OCI-LY3 (cell line): ENCODE data around the gene NACC1.

Source experiments
- CTCF ChIP-seq: fragments of 200-600, 300-600 bp; sonication (generic); IDR thresholded peaks from 2 replicates; pipeline ENCODE4 v1.5.1; 2014; ENCODE audit warnings: antibody characterized with exemption, low read length, low read depth
- EZH2phosphoT487 ChIP-seq: fragments of 200-600 bp; shearing (Covaris generic); IDR thresholded peaks from 2 replicates; pipeline ENCODE4 v1.6.1; 2018; ENCODE audit warnings: antibody characterized with exemption, mixed run types, low read depth

- no peak for TF ChIP-seq CTCF
- TF ChIP-seq EZH2phosphoT487 = no peak
Observed at GRCh38 chr19:13173139-13173737, 55.2 kb downstream of the NACC1 start.
